HL-60 (cell line): ENCODE measurements around the gene LAMC2.
"Not testable (repeated sequence)": the region's sequence is repeated elsewhere in the genome, so short reads cannot be mapped to it uniquely, and the experiment has no call there.

Source experiments
- DNase-seq, 2 experiments: peaks; one replicate each; pipeline ENCODE4 v3.0.0-alpha.2; 2010 to 2020; ENCODE audit warnings: low read depth in 1 of 2, low spot score in 1 of 2
- H3K27ac ChIP-seq: fragments of 250-450 bp; sonication (Bioruptor Pico); replicated peaks from 2 replicates; pipeline ENCODE4 v1.5.1; 2020; ENCODE audit warnings: mild to moderate bottlenecking, moderate library complexity
- H3K27me3 ChIP-seq: fragments of 250-450 bp; sonication (Bioruptor Pico); 2 replicates; pipeline ENCODE4 v1.5.1; 2021; ENCODE audit warnings: mild to moderate bottlenecking, moderate library complexity; ENCODE audit not compliant: insufficient read depth, poor library complexity, severe bottlenecking
- H3K4me3 ChIP-seq: replicated peaks from 2 replicates; pipeline ENCODE4 v1.5.1; 2011; ENCODE audit warnings: mild to moderate bottlenecking, control low read depth, low read length; ENCODE audit not compliant: insufficient read depth
- GABPA ChIP-seq: IDR thresholded peaks from 2 replicates; pipeline ENCODE4 v1.6.1; 2012; ENCODE audit warnings: low read depth
- POLR2AphosphoS5 ChIP-seq: IDR thresholded peaks from 2 replicates; pipeline ENCODE4 v1.6.1; 2012; ENCODE audit warnings: low read depth
- SPI1 ChIP-seq: IDR thresholded peaks from 2 replicates; pipeline ENCODE4 v1.6.1; 2012; ENCODE audit warnings: low read depth, mild to moderate bottlenecking, borderline replicate concordance
- TF ChIP-seq, protein P1 (sequence below): IDR thresholded peaks from one replicate; pipeline ENCODE4 v1.5.1; 2011; ENCODE audit warnings: low read length, control low read depth, inconsistent platforms; ENCODE audit not compliant: insufficient read depth
- TF ChIP-seq, protein P2 (sequence below): IDR thresholded peaks from 2 replicates; pipeline ENCODE4 v1.6.1; 2012; ENCODE audit warnings: low read depth; ENCODE audit not compliant: insufficient replicate concordance

LAMC2 gene

DNA sequence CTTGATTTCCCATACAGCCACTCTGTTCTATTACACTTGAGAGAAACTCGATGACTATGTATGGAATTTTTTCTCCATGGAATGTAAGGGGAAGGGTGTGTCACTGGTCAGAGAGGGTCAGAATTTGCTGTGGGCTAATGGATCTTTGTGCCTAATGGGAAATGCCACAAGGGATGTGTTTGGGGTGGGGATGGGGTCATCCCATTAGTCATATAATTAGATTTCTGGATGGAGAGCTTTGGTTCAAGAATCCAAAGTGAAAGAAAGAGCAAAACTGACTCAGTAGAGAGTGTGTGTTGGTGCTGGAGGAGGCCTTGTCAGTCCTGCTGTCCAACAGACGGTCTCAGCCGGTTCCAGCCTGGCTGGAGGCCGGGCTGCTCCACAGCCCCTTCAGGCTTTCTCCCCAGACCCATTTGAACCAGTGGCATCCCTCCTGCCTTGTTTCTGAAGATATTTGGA, 86.4 kb downstream of the LAMC2 start:
- Histone ChIP-seq H3K27me3 (no peaks in the 10 kb centered on the region), H3K27ac (no peak overlapping the region), H3K4me3 (no peak overlapping the region)
- TF ChIP-seq SPI1 = no peak
- no peak for TF ChIP-seq POLR2AphosphoS5
- TF ChIP-seq, protein P1, sequence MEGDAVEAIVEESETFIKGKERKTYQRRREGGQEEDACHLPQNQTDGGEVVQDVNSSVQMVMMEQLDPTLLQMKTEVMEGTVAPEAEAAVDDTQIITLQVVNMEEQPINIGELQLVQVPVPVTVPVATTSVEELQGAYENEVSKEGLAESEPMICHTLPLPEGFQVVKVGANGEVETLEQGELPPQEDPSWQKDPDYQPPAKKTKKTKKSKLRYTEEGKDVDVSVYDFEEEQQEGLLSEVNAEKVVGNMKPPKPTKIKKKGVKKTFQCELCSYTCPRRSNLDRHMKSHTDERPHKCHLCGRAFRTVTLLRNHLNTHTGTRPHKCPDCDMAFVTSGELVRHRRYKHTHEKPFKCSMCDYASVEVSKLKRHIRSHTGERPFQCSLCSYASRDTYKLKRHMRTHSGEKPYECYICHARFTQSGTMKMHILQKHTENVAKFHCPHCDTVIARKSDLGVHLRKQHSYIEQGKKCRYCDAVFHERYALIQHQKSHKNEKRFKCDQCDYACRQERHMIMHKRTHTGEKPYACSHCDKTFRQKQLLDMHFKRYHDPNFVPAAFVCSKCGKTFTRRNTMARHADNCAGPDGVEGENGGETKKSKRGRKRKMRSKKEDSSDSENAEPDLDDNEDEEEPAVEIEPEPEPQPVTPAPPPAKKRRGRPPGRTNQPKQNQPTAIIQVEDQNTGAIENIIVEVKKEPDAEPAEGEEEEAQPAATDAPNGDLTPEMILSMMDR = no peak
- no peak for TF ChIP-seq GABPA
- TF ChIP-seq, protein P2, sequence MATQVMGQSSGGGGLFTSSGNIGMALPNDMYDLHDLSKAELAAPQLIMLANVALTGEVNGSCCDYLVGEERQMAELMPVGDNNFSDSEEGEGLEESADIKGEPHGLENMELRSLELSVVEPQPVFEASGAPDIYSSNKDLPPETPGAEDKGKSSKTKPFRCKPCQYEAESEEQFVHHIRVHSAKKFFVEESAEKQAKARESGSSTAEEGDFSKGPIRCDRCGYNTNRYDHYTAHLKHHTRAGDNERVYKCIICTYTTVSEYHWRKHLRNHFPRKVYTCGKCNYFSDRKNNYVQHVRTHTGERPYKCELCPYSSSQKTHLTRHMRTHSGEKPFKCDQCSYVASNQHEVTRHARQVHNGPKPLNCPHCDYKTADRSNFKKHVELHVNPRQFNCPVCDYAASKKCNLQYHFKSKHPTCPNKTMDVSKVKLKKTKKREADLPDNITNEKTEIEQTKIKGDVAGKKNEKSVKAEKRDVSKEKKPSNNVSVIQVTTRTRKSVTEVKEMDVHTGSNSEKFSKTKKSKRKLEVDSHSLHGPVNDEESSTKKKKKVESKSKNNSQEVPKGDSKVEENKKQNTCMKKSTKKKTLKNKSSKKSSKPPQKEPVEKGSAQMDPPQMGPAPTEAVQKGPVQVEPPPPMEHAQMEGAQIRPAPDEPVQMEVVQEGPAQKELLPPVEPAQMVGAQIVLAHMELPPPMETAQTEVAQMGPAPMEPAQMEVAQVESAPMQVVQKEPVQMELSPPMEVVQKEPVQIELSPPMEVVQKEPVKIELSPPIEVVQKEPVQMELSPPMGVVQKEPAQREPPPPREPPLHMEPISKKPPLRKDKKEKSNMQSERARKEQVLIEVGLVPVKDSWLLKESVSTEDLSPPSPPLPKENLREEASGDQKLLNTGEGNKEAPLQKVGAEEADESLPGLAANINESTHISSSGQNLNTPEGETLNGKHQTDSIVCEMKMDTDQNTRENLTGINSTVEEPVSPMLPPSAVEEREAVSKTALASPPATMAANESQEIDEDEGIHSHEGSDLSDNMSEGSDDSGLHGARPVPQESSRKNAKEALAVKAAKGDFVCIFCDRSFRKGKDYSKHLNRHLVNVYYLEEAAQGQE = no peak
- DNase-seq = no peak

DNA sequence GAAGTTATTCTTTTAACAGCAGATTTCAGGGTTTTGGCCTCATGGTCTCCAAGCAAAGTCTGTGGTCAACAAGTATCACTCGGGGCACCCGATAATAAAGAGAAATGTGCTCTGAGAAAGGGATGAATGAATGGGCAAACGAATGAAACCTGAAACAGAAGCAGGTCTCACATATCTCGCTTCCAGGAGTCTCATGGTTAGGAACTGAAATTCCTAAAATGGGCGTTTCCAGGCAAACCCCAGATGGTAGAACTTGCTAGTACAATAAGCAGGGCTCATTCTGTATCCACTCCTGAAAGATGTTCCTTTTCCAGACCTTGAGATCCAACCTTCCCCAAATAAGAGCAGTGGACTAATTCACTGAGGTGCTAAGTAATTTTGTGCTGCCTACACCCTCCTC, 87.2 kb downstream of the LAMC2 start:
- no peak overlapping the region for H3K27ac ChIP-seq
- H3K4me3 ChIP-seq = no peak overlapping the region
- no peaks in the 10 kb centered on the region for H3K27me3 ChIP-seq
- DNase-seq = no peak
- no peak for TF ChIP-seq GABPA

DNA sequence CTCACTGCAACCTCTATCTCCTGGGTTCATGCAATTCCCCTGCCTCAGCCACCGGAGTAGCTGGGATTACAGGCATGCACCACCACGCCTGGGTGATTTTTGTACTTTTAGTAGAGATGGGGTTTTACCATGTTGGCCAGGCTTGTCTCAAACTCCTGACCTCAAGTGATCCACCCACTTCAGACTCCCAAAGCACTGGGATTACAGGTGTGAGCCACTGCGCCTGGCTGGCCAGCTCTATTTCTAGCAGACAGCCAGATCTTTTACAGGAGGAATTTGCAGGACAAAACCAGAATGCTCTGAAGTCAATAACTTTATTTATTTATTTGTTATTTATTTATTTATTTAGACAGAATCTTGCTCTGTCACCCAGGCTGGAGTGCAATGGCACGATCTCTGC, 87.9 kb downstream of the LAMC2 start:
- H3K4me3 ChIP-seq, H3K27ac ChIP-seq, DNase-seq, H3K27me3 ChIP-seq: not testable (repeated sequence)

DNA sequence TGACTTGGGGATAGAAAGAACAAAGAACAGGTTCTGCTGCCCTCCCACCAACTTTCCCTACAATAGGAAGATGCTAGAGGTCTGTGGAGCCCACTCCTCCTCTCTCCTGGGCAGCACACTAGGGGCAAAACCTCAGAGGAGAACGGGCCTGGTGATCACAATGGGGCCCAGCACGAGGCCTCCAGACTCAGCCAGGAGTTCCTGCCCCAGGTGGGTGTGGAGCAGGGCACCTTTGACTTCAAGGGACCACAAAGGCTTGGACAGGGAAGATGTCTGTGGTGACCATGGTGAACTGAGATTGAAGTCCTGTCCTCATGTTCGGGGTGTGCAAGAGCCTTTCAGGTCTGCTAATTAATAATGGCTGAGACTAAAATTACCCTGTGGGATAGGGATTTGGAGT, 88.8 kb downstream of the LAMC2 start:
- no peak for DNase-seq
- no peak overlapping the region for H3K4me3 ChIP-seq
- TF ChIP-seq SPI1 = no peak
- TF ChIP-seq POLR2AphosphoS5 = no peak
- TF ChIP-seq, protein P1 = no peak
- TF ChIP-seq GABPA = no peak
- H3K27ac ChIP-seq = no peak overlapping the region
- no peaks in the 10 kb centered on the region for H3K27me3 ChIP-seq

DNA sequence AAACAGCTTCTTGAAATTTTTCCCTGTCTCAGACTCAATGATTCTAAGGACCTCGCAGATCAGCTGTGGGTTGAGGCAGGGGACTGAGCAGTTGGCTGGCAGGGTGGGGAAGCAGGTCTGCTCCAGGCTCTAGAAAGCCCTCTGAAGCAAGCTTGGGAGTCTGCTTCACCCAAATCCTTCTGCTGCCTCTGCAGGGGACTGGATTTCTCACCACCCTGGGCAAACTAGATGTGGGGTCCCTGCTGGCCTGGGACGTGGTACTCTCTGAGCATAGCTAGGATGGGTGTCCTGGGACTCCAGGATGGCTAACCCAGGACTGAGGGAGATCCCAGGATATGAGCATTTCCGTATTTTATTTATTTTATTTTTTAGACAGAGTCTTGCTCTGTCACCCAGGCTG, 89.3 kb downstream of the LAMC2 start:
- no peak overlapping the region for H3K27ac ChIP-seq
- H3K4me3 ChIP-seq = no peak overlapping the region
- DNase-seq = no peak
- no peaks in the 10 kb centered on the region for H3K27me3 ChIP-seq
- TF ChIP-seq, protein P1 = no peak
- TF ChIP-seq, protein P2 = no peak
- TF ChIP-seq SPI1 = no peak
